ENCODE results near the gene NAALADL1. TPM values are rescaled to one million over a fixed set of nuclear protein-coding genes. Genes with fewer than 3 reads are reported as not detected.

Gene NAALADL1
- total RNA-seq, 1 donor from 2014 or later, result 13.0 TPM

GRCh38 chr11:65053827-65054508 is 4.4 kb downstream of the NAALADL1 start:
- Mint-ChIP-seq H3K27me3 (peaks cover 7% of the 10 kb centered on the region), H3K4me3 (peak overlapping the region; percentile 75), H3K4me1 (peaks cover 10% of the 10 kb centered on the region), H3K9me3 (no peaks in the 10 kb centered on the region), H3K36me3 (ENCODE audit: low read depth) (no peaks in the 10 kb centered on the region), H3K27ac (peak overlapping the region; percentile 90)
- DNase-seq, result peak; percentile 73
- intact Hi-C loops (cut with micrococcal nuclease), result no loop called here

DNA sequence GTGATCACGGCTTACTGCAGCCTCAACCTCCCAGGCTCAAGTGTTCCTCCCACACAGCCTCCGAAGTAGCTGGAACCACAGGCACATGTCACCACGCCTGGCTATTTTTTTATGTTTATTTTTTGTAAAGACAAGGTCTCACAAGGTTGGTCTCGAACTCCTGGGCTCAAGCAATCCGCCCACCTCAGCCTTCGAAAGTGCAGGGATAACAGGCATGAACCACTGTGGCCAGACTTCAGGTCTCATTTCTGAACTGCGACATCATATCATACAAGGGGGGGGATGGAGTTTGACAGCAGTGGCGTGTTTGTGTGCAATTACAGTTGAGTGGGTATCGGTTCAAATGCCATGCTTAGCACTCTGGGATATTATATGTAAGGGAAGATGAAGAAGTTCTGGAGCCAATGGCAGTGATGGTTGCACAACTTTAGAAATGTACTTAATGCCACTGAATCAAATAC is 6.9 kb downstream of the NAALADL1 start:
- H3K36me3 Mint-ChIP-seq (ENCODE audit: low read depth), result peaks cover 3% of the 10 kb centered on the region
- intact Hi-C loops (cut with micrococcal nuclease), result no loop called here
- no peak overlapping the region for H3K4me3 Mint-ChIP-seq
- no peaks in the 10 kb centered on the region for H3K9me3 Mint-ChIP-seq
- H3K27me3 Mint-ChIP-seq, result peaks cover 7% of the 10 kb centered on the region
- no peak overlapping the region for H3K27ac Mint-ChIP-seq
- no peak for DNase-seq
- peaks cover 20% of the 10 kb centered on the region for H3K4me1 Mint-ChIP-seq

DNA sequence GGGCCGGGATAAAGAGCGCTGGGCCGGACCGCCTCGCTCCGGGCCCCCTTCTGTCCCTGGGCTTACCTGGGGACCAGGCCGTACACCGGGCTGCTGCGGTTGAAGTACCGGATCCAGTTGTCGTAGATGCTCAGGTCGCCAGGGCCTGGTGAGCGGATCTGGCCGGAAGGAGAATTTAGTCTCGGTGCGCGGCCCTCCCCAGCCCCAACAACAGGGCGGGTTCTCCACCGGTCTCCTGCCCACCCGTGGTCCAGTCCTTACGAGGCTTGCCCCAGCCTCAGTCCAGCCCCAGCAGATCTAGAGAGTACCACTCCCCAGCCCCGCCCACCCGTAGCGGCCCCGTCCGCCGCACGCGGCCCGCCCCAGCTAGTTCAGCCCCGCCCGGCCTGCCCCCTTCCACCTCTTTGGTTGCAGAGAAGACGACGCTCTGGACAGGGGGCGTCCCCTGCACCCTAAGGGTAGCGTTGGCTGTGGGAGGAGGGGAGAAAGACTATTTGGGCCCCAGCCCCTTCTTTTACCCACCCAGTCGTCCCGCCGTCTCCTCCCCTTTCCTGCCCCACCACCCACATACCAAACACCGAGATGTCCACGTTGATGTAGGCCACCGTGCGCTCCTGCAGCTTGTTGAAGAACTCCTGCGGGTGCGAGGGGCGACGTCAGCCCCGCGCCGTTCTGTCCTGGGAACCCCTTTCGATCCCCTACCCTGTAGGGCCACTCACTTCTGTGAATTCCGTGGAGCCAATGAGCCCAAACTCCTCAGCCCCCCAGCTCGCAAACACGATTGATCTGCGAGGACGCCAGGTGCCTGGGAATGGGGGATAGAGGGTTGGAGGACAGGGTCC is 10.6 kb downstream of the NAALADL1 start:
- H3K36me3 Mint-ChIP-seq (ENCODE audit: low read depth), result peaks cover 9% of the 10 kb centered on the region
- intact Hi-C loops (cut with micrococcal nuclease), result no loop called here
- peak overlapping the region; percentile 79 for H3K27ac Mint-ChIP-seq
- DNase-seq, result peak; percentile 75
- H3K4me3 Mint-ChIP-seq, result peak overlapping the region; percentile 82
- H3K4me1 Mint-ChIP-seq, result peaks cover 17% of the 10 kb centered on the region
- no peaks in the 10 kb centered on the region for H3K9me3 Mint-ChIP-seq
- H3K27me3 Mint-ChIP-seq, result no peaks in the 10 kb centered on the region

GRCh38 chr11:65045728-65046127 is 12.6 kb downstream of the NAALADL1 start:
- H3K27me3 Mint-ChIP-seq, result no peaks in the 10 kb centered on the region
- peaks cover 26% of the 10 kb centered on the region for H3K4me1 Mint-ChIP-seq
- intact Hi-C loops (cut with micrococcal nuclease), result no loop called here
- H3K27ac Mint-ChIP-seq, result no peak overlapping the region
- peaks cover 9% of the 10 kb centered on the region for H3K36me3 Mint-ChIP-seq (ENCODE audit: low read depth)
- no peak for DNase-seq
- no peaks in the 10 kb centered on the region for H3K9me3 Mint-ChIP-seq
- H3K4me3 Mint-ChIP-seq, result no peak overlapping the region

DNA sequence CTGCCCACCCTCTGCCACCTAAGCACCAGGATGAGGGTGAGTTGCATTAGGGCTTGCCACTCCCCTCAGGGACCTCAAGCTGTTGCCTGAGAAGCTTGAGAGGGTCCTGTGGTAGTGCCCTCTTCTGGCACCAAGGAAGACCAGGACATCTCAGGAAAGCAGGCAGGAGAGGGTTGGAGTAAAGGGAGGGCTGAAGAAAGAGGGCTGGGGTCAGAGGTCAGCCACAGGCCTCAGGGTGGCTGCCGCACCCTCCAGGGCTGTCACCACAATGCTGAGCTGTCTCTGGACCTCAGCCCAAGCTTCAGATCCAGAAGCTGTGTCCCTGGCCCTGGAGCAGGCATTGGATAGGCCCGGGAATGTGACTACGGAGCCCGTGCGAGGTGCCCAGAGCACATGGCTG is 13.3 kb downstream of the NAALADL1 start:
- H3K27me3 Mint-ChIP-seq, result no peaks in the 10 kb centered on the region
- H3K36me3 Mint-ChIP-seq (ENCODE audit: low read depth), result peaks cover 9% of the 10 kb centered on the region
- peaks cover 28% of the 10 kb centered on the region for H3K4me1 Mint-ChIP-seq
- no peak overlapping the region for H3K27ac Mint-ChIP-seq
- H3K9me3 Mint-ChIP-seq, result no peaks in the 10 kb centered on the region
- H3K4me3 Mint-ChIP-seq, result no peak overlapping the region
- intact Hi-C loops (cut with micrococcal nuclease), result no loop called here
- no peak for DNase-seq

DNA sequence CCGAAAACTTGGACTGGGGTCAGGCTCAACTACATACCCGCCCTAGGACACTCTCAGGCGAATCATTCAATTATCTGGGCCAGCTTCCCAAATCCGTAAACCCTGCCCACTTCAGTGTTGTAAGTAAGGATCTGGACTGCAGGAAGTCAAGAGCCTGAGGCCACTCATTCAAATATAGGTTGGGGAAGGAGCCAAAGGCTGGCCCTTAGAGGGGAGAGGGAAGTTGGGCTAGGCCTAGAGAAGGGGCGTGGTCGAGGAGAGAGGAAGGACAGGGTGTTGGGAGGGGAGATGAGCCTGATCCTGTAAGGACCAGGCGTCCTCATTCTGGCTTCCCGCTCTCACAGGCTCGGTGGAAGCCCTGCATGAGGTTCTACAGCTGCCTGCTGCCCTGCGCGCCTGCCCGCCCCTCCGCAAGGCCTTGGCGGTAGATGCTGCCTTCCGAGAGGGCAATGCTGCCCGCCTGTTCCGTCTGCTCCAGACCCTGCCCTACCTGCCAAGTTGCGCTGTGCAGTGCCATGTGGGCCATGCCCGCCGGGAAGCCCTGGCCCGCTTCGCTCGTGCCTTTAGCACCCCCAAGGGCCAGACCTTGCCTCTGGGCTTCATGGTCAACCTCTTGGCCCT is 14.4 kb downstream of the NAALADL1 start:
- Mint-ChIP-seq H3K27me3 (no peaks in the 10 kb centered on the region), H3K4me1 (peaks cover 31% of the 10 kb centered on the region), H3K4me3 (no peak overlapping the region), H3K9me3 (no peaks in the 10 kb centered on the region), H3K36me3 (ENCODE audit: low read depth) (peaks cover 15% of the 10 kb centered on the region), H3K27ac (no peak overlapping the region)
- intact Hi-C loops (cut with micrococcal nuclease), result no loop called here
- DNase-seq, result no peak

DNA sequence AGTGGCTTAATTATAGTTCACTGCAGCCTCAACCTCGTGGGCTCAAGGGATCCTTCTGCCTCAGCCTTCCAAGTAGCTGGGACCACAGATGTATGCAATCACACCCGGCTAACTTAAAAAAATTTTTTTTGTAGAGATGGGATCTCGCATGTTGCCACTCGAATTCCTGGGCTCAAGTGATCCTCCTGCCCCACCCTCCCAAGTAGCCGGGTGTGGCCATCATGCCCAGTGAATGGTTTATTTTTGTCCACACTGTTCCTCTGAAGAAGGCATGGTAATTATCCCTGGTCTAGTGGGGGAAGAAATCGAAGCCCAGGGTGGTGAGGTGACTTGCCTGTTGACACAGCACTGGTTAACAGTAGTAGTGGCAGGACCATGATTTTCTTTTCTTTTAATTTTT is 15.5 kb downstream of the NAALADL1 start:
- H3K4me3 Mint-ChIP-seq, result peak overlapping the region; percentile 90
- H3K4me1 Mint-ChIP-seq, result peaks cover 29% of the 10 kb centered on the region
- no peak for DNase-seq
- no peaks in the 10 kb centered on the region for H3K27me3 Mint-ChIP-seq
- peak overlapping the region; percentile 29 for H3K27ac Mint-ChIP-seq
- no peaks in the 10 kb centered on the region for H3K9me3 Mint-ChIP-seq
- intact Hi-C loops (cut with micrococcal nuclease), result no loop called here
- H3K36me3 Mint-ChIP-seq (ENCODE audit: low read depth), result peaks cover 15% of the 10 kb centered on the region

DNA sequence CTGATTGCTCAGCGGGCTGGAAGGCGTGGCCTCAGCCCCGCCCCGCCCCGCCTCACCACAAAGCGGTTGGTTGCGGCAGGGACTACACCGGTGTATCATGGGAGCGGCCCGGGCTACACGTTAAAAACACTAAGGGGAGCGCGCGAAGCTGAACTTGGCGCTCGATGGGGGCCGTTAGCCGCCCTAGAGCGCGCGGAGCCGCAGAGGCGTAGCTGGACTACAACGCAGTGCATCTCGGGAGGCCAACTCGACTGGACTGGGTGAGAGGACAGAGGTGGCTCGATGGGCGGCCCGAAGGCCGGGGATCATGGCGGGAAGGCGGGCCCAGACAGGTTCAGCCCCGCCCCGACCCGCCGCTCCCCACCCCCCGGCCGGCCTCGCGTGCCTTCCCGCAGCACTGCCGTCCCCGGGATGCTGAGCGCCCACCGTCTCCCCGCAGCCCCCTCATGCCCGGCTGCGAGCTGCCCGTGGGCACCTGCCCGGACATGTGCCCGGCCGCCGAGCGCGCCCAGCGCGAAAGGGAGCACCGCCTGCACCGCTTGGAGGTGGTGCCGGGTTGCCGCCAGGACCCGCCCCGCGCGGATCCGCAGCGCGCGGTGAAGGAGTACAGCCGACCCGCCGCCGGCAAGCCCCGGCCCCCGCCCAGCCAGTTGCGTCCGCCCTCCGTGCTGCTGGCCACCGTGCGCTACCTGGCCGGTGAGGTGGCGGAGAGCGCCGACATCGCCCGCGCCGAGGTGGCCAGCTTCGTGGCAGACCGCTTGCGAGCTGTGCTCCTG is 17.3 kb downstream of the NAALADL1 start, which contains the start of gene SAC3D1:
SAC3D1 (plus strand) TSS at position 364 of the 776 bp plus-strand sequence; CDS start at position 447, 83 bp downstream.
- H3K4me3 Mint-ChIP-seq, result peak within 1 kb of the TSS; percentile 93
- no peaks in the 10 kb centered on the region for H3K27me3 Mint-ChIP-seq
- peaks cover 17% of the 10 kb centered on the region for H3K36me3 Mint-ChIP-seq (ENCODE audit: low read depth)
- H3K9me3 Mint-ChIP-seq, result no peaks in the 10 kb centered on the region
- intact Hi-C loops (cut with micrococcal nuclease), result loop anchor here (1.0 to 2.0 kb wide), 6 partner anchors 14 to 124 kb away; partner anchors contain the start of genes ATG2A, CDCA5, PPP2R5B and SNX15
- H3K4me1 Mint-ChIP-seq, result peaks cover 20% of the 10 kb centered on the region
- DNase-seq, result peak; percentile 98
- H3K27ac Mint-ChIP-seq, result peak within 1 kb of the TSS; percentile 95

GRCh38 chr11:65040520-65040846 is 17.9 kb downstream of the NAALADL1 start:
- peaks cover 17% of the 10 kb centered on the region for H3K36me3 Mint-ChIP-seq (ENCODE audit: low read depth)
- peak overlapping the region; percentile 93 for H3K4me3 Mint-ChIP-seq
- no peaks in the 10 kb centered on the region for H3K27me3 Mint-ChIP-seq
- intact Hi-C loops (cut with micrococcal nuclease), result loop anchor here (1.0 to 2.0 kb wide), 4 partner anchors 13 to 124 kb away; partner anchors contain the start of genes ATG2A, CDCA5, SNX15 and ZFPL1
- peaks cover 20% of the 10 kb centered on the region for H3K4me1 Mint-ChIP-seq
- peak overlapping the region; percentile 95 for H3K27ac Mint-ChIP-seq
- no peak for DNase-seq
- no peaks in the 10 kb centered on the region for H3K9me3 Mint-ChIP-seq

DNA sequence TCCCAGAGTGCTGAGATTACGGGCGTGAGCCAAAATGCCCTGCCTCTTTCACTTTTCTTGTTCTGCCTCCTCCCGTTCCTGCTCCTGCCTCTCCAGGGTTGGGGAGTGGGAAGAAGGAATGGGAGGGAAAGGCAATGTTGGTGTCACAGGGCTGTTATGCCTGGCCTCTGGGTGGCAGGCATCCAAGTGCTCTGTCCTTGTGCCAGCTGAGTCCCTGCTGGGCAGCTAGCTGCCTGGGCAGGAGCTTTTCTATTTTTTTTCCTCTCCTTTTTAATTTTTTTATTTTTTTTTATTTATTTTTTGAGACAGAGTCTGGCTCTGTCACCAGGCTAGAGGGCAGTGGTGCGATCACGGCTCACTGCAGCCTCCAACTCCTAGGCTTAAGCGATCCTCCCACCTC is 21.4 kb downstream of the NAALADL1 start:
- intact Hi-C loops (cut with micrococcal nuclease), result no loop called here

DNA sequence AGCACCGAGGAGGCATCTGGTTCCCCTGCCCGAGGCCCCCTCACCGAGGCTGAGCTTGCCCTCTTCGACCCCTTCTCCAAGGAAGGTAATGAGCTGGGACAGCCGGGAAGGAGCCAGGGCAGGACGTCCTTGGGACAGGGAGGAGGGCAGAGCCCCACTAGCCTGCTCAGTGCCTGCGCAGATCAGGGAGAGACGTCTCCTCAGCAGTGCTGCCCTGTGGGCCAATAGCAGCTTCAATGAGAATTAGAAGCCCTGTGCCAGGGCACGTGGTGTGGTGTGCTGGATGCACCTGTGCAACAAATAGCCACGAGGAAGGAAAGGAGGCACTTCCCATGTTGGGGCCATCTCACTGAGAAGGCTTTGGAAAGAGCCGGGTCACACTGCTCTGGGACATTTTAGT is 22.8 kb downstream of the NAALADL1 start:
- intact Hi-C loops (cut with micrococcal nuclease), result no loop called here
- no peak for DNase-seq

More for the DNA sequence above, 21.4 kb downstream of the NAALADL1 start:
- no peaks in the 10 kb centered on the region for H3K9me3 Mint-ChIP-seq
- H3K4me1 Mint-ChIP-seq, result peaks cover 7% of the 10 kb centered on the region
- no peak overlapping the region for H3K4me3 Mint-ChIP-seq
- H3K27ac Mint-ChIP-seq, result no peak overlapping the region
- peaks cover 14% of the 10 kb centered on the region for H3K36me3 Mint-ChIP-seq (ENCODE audit: low read depth)
- H3K27me3 Mint-ChIP-seq, result no peaks in the 10 kb centered on the region
- DNase-seq, result no peak

DNA sequence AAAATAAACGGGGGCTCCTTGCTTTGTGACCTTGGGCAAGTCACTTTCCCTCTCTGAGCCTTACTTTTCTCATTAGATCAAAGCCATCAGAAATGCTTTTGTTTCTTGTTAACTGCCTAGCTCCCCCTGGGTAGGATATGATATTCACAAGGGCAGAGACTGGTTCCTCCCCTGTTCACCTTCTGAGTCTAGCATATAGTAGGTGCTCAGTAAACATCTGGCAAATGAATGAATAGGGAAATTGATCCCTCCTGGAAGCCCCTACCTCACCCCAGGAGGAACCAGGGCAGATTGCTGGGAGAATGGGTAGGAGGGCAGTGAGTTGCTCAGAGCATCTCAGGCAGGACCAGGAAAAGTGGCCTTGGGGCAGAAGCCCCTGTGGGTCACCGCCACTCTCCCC is 23.9 kb downstream of the NAALADL1 start:
- DNase-seq, result no peak
- H3K36me3 Mint-ChIP-seq (ENCODE audit: low read depth), result peaks cover 9% of the 10 kb centered on the region
- intact Hi-C loops (cut with micrococcal nuclease), result no loop called here
- no peaks in the 10 kb centered on the region for H3K9me3 Mint-ChIP-seq
- no peak overlapping the region for H3K4me3 Mint-ChIP-seq
- H3K27ac Mint-ChIP-seq, result no peak overlapping the region
- no peaks in the 10 kb centered on the region for H3K27me3 Mint-ChIP-seq
- no peaks in the 10 kb centered on the region for H3K4me1 Mint-ChIP-seq

More for the DNA sequence above, 22.8 kb downstream of the NAALADL1 start:
- no peak overlapping the region for H3K4me3 Mint-ChIP-seq
- peaks cover 14% of the 10 kb centered on the region for H3K36me3 Mint-ChIP-seq (ENCODE audit: low read depth)
- peaks cover 4% of the 10 kb centered on the region for H3K4me1 Mint-ChIP-seq
- no peaks in the 10 kb centered on the region for H3K9me3 Mint-ChIP-seq
- no peak overlapping the region for H3K27ac Mint-ChIP-seq
- H3K27me3 Mint-ChIP-seq, result no peaks in the 10 kb centered on the region

- no peak overlapping the region for H3K27ac Mint-ChIP-seq
- intact Hi-C loops (cut with micrococcal nuclease), result no loop called here
- H3K9me3 Mint-ChIP-seq, result no peaks in the 10 kb centered on the region
- DNase-seq, result no peak
- no peaks in the 10 kb centered on the region for H3K27me3 Mint-ChIP-seq
- peaks cover 12% of the 10 kb centered on the region for H3K4me1 Mint-ChIP-seq
- no peak overlapping the region for H3K4me3 Mint-ChIP-seq
- peaks cover 4% of the 10 kb centered on the region for H3K36me3 Mint-ChIP-seq (ENCODE audit: low read depth)
Observed at GRCh38 chr11:65032216-65032615, 26.1 kb downstream of the NAALADL1 start.
